Measurements from ENCODE around the gene OR51A4.

DNA sequence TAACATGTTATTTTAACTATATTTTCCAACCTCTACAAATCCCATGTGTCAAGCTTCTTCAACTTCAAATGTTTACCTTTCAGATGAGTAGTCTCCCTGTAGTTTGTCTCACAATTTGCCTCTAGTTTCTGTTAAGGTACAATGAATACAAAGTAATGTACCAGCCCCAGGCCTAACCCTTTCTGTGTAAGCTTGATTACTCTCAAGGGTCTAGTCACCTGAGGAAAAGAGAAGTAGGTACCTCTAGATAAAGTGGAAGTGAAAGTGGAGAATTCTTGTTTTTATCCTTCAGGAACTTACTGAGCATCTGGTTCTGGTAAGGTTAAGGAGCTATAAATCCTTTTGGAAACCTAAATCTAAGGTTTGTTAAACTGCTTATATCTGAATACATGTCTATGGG, 43.9 kb downstream of the OR51A4 start, which contains the start of gene OR51A7:
- TF ChIP-seq POLR2A (IDR thresholded peaks at IDR 0.05; ENCODE audit: low read length) (no peak), GATA1 (IDR thresholded peaks at IDR 0.05; ENCODE audit: low read depth, low read length) (no peak)

Data from erythroblast (primary cell).